Fibroblast of the aortic adventitia (primary cell): ENCODE data around the gene TTC38. TPM values are rescaled to one million over a fixed set of nuclear protein-coding genes. Genes with fewer than 3 reads are reported as not detected.

Experiments
- DNase-seq: peaks from one replicate; pipeline ENCODE4 v3.0.0-alpha.2; 2010; ENCODE audit warnings: low read depth
- H3K4me3 ChIP-seq: 2 replicates; pipeline ENCODE4 v1.5.1; 2011; ENCODE audit warnings: low read depth, mild to moderate bottlenecking, control low read depth, low read length, moderate library complexity
- total RNA-seq: library from RNA; depleted of rRNA; stranded (reverse); fragments of >200 nt; gene quantifications from 2 replicates; pipeline ENCODE4 v1.2.3, GENCODE V29; 2012; ENCODE audit warnings: low replicate concordance
- TF ChIP-seq, protein P1 (sequence below): IDR thresholded peaks from 2 replicates; pipeline ENCODE4 v1.5.1; 2011; ENCODE audit warnings: mild to moderate bottlenecking, low read length, control low read depth, inconsistent platforms; ENCODE audit not compliant: insufficient read depth

Gene TTC38
- total RNA-seq, 1 donor, result 26.8 TPM

DNA sequence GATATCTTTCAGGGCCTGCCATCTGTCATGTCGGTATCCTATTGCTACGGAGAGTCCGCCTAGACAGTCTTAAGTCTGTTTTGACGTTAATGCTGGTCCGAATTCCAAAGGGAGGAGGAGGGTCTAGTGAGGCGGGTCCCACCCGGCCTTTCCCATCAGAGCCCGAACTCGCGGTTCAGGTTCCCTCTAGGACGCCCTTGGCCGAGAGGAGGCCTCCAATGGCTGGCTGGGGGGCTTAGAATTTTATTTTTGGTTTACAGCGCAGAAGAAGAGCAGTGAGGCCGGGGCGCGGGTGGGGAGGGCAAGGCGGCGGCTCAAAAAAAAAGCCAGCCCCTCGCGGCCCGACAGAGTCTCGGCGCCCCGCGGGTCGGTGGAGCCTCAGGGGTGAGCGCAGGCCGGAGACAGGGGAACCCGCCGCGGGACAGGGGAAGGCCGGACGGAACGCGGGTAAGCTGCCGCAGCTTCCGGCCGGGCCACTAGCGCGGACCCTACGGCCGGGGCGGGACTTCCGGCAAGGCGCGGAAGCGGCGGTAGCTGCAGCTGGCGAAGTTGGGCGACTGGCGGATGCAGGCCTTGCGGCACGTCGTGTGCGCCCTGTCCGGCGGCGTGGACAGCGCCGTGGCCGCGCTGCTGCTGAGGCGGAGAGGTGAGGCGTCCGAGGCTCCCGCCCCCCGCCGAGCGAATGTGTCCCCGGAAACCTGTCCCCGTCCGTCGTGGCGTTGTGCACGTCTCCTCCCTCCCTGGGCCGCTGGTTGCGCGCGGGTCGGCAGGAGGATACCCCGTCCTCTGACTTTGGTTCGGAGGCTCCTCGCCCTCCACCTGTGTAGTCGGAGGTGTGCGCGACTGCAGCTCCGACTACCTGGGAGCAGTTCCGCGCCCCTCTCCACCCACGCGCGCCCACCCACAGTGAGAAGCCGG lies 67.7 kb downstream of the TTC38 start, which contains the start of gene TRMU:
Gene TRMU (plus strand): TSS at position 514 of the 918 bp plus-strand sequence. CDS start 51 bp downstream, at position 565.
- DNase-seq, result peak; percentile 83
- peak within 1 kb of the TSS; percentile 85 for H3K4me3 ChIP-seq
- TF ChIP-seq, protein P1, sequence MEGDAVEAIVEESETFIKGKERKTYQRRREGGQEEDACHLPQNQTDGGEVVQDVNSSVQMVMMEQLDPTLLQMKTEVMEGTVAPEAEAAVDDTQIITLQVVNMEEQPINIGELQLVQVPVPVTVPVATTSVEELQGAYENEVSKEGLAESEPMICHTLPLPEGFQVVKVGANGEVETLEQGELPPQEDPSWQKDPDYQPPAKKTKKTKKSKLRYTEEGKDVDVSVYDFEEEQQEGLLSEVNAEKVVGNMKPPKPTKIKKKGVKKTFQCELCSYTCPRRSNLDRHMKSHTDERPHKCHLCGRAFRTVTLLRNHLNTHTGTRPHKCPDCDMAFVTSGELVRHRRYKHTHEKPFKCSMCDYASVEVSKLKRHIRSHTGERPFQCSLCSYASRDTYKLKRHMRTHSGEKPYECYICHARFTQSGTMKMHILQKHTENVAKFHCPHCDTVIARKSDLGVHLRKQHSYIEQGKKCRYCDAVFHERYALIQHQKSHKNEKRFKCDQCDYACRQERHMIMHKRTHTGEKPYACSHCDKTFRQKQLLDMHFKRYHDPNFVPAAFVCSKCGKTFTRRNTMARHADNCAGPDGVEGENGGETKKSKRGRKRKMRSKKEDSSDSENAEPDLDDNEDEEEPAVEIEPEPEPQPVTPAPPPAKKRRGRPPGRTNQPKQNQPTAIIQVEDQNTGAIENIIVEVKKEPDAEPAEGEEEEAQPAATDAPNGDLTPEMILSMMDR, result peak; percentile 2

GRCh38 chr22:46336119-46337078 lies 68.6 kb downstream of the TTC38 start:
- peak; percentile 10 for DNase-seq
- H3K4me3 ChIP-seq, result peak overlapping the region; percentile 85
- TF ChIP-seq, protein P1, result no peak

DNA sequence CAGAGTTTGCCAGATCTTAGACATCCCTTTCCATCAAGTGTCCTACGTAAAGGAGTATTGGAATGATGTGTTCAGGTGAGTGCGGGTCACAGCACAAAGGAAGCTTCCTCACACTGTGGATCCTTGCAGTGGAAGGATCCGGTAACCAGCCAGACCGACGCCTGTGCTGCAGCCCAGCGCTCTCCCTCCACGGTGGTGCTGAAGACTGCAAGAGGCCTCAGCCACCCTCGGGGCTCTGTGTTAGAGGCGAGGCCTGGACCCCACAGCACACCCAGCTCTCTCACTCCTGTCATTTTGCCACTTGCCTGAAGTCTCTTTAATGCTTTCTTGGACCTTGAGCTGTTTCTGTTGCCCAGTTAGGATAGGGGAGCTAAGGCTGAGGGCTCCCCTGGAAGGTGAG lies 70.1 kb downstream of the TTC38 start:
- no peak overlapping the region for H3K4me3 ChIP-seq
- TF ChIP-seq, protein P1, result no peak
- no peak for DNase-seq

DNA sequence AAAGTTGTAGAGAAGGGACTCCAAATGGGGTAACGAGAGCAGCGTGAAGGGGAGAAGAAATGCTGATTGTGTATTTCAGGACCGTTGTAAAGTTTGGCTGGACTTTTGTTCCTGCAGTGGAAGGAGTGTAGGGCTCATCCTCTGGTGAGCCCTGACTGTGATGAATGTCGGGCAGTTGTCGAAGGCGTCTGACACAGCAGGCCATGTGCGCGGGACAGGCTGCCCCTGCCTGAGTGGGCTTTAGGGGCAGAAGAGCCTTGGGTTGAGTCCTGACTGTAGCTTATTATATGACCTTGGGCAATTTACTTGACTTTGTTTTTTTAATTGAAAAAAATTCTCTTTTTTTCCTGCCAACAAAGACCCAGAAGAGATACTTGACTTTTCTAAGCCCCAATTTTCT lies 70.8 kb downstream of the TTC38 start:
- TF ChIP-seq, protein P1, result no peak
- no peak for DNase-seq
- no peak overlapping the region for H3K4me3 ChIP-seq

DNA sequence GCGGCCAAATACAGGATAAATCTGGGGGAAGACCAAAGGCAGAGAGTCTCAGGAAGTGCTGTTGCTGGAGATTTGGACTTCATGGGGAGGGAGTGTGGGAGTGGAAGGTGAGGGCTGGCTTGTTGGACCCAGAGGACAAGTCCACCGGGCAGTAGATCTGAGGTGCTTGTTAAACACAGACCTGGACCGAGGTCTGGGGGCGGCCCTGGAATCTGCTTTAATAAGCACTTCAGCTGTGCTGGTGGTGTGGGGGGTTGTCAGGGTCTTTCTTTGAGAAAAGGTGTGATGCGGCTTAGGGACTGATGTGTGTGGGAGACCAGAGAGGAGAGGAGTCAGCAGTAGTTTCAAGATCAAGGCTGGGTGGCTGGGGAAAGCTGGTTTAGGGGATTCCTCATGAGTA lies 72.1 kb downstream of the TTC38 start:
- H3K4me3 ChIP-seq, result no peak overlapping the region
- no peak for DNase-seq
- TF ChIP-seq, protein P1, result no peak

DNA sequence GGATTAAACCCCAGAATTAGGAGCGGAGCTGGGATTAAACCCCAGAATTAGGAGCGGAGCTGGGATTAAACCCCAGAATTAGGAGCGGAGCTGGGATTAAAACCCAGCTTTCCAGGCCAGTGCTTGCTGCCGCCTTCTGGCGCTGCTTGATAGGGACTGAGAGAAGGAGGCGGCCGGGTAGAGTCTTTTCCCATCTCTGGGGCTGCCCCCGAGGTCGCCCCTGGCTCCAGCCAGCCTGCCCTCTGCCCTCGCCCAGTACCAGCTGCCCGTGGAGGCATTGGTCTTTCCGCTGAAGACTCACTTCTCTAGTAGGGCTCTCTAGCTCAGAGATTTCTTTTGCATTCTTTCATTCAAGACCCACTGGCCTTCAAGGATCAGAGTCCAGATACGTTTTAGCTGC lies 72.9 kb downstream of the TTC38 start:
- TF ChIP-seq, protein P1, result no peak
- no peak overlapping the region for H3K4me3 ChIP-seq
- DNase-seq, result no peak
